GM23248 (cell line): ENCODE measurements around the gene ZNF646. TPM values are rescaled to one million over a fixed set of nuclear protein-coding genes. Genes with fewer than 3 reads are reported as not detected.

Experiments
- DNase-seq: peaks from one replicate; pipeline ENCODE4 v3.0.0-alpha.2; 2015
- H2AFZ ChIP-seq: fragments of 200-600 bp; sonication (generic); 2 replicates; pipeline ENCODE4 v1.6.1; 2016; ENCODE audit warnings: antibody characterized with exemption
- H3F3A ChIP-seq: fragments of 200-600 bp; sonication (generic); 2 replicates; pipeline ENCODE4 v1.6.1; 2016; ENCODE audit warnings: mild to moderate bottlenecking, antibody characterized with exemption, mixed run types; ENCODE audit not compliant: insufficient read depth
- H3K27ac ChIP-seq: fragments of 200-600 bp; sonication (generic); 2 replicates; pipeline ENCODE4 v1.5.1; 2016; ENCODE audit warnings: mild to moderate bottlenecking
- H3K27me3 ChIP-seq: fragments of 200-600 bp; sonication (generic); replicated peaks from 2 replicates; pipeline ENCODE4 v1.6.1; 2016; ENCODE audit warnings: mild to moderate bottlenecking; ENCODE audit not compliant: insufficient read depth
- H3K36me3 ChIP-seq: fragments of 200-600 bp; sonication (generic); 2 replicates; pipeline ENCODE4 v1.6.1; 2016; ENCODE audit warnings: low read depth, mild to moderate bottlenecking
- H3K4me1 ChIP-seq: fragments of 200-600 bp; sonication (generic); 2 replicates; pipeline ENCODE4 v1.6.1; 2016; ENCODE audit warnings: mild to moderate bottlenecking; ENCODE audit not compliant: insufficient read depth
- H3K4me2 ChIP-seq: fragments of 200-600 bp; sonication (generic); one replicate; pipeline ENCODE4 v1.6.1; 2016; ENCODE audit warnings: mild to moderate bottlenecking; ENCODE audit not compliant: unreplicated experiment
- H3K4me3 ChIP-seq: fragments of 200-600 bp; sonication (generic); 2 replicates; pipeline ENCODE4 v1.5.1; 2016; ENCODE audit warnings: mild to moderate bottlenecking
- H3K79me2 ChIP-seq: fragments of 200-600 bp; sonication (generic); 2 replicates; pipeline ENCODE4 v1.6.1; 2016; ENCODE audit warnings: mild to moderate bottlenecking; ENCODE audit not compliant: insufficient read depth
- H3K9ac ChIP-seq: fragments of 200-600 bp; sonication (generic); 2 replicates; pipeline ENCODE4 v1.6.1; 2016; ENCODE audit warnings: mild to moderate bottlenecking
- H3K9me2 ChIP-seq: fragments of 200-600 bp; sonication (generic); 2 replicates; pipeline ENCODE4 v1.6.1; 2016; ENCODE audit warnings: mixed run types, mild to moderate bottlenecking, moderate library complexity; ENCODE audit not compliant: insufficient read depth
- H3K9me3 ChIP-seq: fragments of 200-600 bp; sonication (generic); one replicate; pipeline ENCODE4 v1.6.1; 2017; ENCODE audit warnings: low read depth
- H4K20me1 ChIP-seq: fragments of 200-600 bp; sonication (generic); 2 replicates; pipeline ENCODE4 v1.6.0; 2016; ENCODE audit not compliant: insufficient read depth
- EZH2 ChIP-seq: fragments of 200-600 bp; sonication (generic); IDR thresholded peaks from 2 replicates; pipeline ENCODE4 v1.6.1; 2018; ENCODE audit warnings: antibody characterized with exemption, mild to moderate bottlenecking; ENCODE audit not compliant: insufficient read depth, poor library complexity, severe bottlenecking
- EZH2phosphoT487 ChIP-seq: fragments of 200-600 bp; sonication (generic); IDR thresholded peaks from 2 replicates; pipeline ENCODE4 v1.6.1; 2018; ENCODE audit warnings: antibody characterized with exemption, moderate library complexity, mild to moderate bottlenecking, low read depth; ENCODE audit not compliant: insufficient read depth
- WGBS, 2 experiments: methylation state at CpG; one replicate each; pipeline ENCODE4 v1.1.6; 2015 to 2017; ENCODE audit warnings: low lambda C conversion rate in 2 of 2, low coverage in 1 of 2; ENCODE audit errors: missing lambda C conversion rate in 2 of 2; 5-methylcytosine and 5-hydroxymethylcytosine counted together
- in situ Hi-C: fragments of 300-500 bp; cut with MboI; formaldehyde crosslinking; loops from 2 replicates; pipeline ENCODE4 v1.15.0; 2020
- polyA plus RNA-seq: library from polyadenylated mRNA; unstranded; fragments of >200 nt; fragmentation: Nextera tagmentation; extraction: Ambion mirVana; gene quantifications from 2 replicates; pipeline ENCODE4 v1.2.1, GENCODE V29; 2016
- total RNA-seq: library from RNA; depleted of rRNA; stranded (reverse); fragments of >200 nt; shearing (Covaris generic); gene quantifications from 2 replicates; pipeline ENCODE4 v1.2.3, GENCODE V29; 2014

The ZNF646 gene
- total and polyA plus RNA-seq, 2 experiments from 2014 or later, result 3.5 to 10.6 TPM

- WGBS, 2 experiments, result 83 to 88% methylated on average over 13 of the region's 13 CpGs
- H3K9ac ChIP-seq, result no peak overlapping the region
- H3K9me3 ChIP-seq, result no peaks in the 10 kb centered on the region
- H4K20me1 ChIP-seq, result no peaks in the 10 kb centered on the region
- DNase-seq, result no peak
- TF ChIP-seq EZH2phosphoT487 (no peak), EZH2 (no peak)
- H3K27me3 ChIP-seq, result no peaks in the 10 kb centered on the region
- no peak overlapping the region for H3K27ac ChIP-seq
- in situ Hi-C loops, result no loop called here
- no peaks in the 10 kb centered on the region for H3K9me2 ChIP-seq
- H2AFZ ChIP-seq, result no peak overlapping the region
- H3F3A ChIP-seq, result no peaks in the 10 kb centered on the region
- H3K79me2 ChIP-seq, result peaks cover 81% of the 10 kb centered on the region
- H3K4me1 ChIP-seq, result peaks cover 5% of the 10 kb centered on the region; the same call in 1 of the 2 replicates
- peaks cover 2% of the 10 kb centered on the region; the same call in 1 of the 2 replicates for H3K36me3 ChIP-seq
- no peak overlapping the region for H3K4me3 ChIP-seq
- H3K4me2 ChIP-seq, result no peak overlapping the region
Observed at GRCh38 chr16:31079342-31079944, 5.2 kb downstream of the ZNF646 start.

DNA sequence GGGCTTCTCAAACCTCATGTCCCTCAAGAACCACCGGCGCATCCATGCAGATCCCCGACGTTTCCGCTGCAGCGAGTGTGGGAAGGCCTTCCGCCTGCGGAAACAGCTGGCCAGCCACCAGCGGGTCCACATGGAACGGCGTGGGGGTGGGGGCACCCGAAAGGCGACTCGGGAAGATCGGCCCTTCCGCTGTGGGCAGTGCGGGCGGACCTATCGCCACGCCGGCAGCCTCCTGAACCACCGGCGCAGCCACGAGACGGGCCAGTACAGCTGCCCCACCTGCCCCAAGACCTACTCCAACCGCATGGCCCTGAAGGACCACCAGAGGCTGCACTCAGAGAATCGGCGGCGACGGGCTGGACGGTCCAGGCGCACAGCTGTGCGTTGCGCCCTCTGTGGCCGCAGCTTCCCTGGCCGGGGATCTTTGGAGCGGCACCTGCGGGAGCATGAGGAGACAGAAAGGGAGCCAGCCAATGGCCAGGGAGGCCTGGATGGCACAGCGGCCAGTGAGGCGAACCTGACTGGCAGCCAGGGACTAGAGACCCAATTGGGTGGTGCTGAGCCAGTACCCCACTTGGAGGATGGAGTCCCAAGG lies 5.9 kb downstream of the ZNF646 start:
- Histone ChIP-seq H2AFZ (no peak overlapping the region), H4K20me1 (no peaks in the 10 kb centered on the region), H3K27me3 (no peaks in the 10 kb centered on the region), H3K9ac (no peak overlapping the region), H3K9me2 (no peaks in the 10 kb centered on the region), H3K36me3 (peaks cover 2% of the 10 kb centered on the region; the same call in 1 of the 2 replicates), H3F3A (no peaks in the 10 kb centered on the region), H3K4me2 (no peak overlapping the region), H3K9me3 (no peaks in the 10 kb centered on the region), H3K4me3 (no peak overlapping the region), H3K79me2 (peaks cover 74% of the 10 kb centered on the region), H3K4me1 (peaks cover 2% of the 10 kb centered on the region; the same call in 1 of the 2 replicates), H3K27ac (no peak overlapping the region)
- WGBS, 2 experiments, result 93% methylated on average over 36 to 40 of the region's 40 CpGs
- TF ChIP-seq EZH2 (no peak), EZH2phosphoT487 (no peak)
- in situ Hi-C loops, result no loop called here
- no peak for DNase-seq

- H3K9me2 ChIP-seq, result no peaks in the 10 kb centered on the region
- in situ Hi-C loops, result no loop called here
- no peak overlapping the region for H3K9ac ChIP-seq
- DNase-seq, result no peak
- H3K4me1 ChIP-seq, result no peaks in the 10 kb centered on the region
- H3F3A ChIP-seq, result no peaks in the 10 kb centered on the region
- H3K36me3 ChIP-seq, result peaks cover 2% of the 10 kb centered on the region; the same call in 1 of the 2 replicates
- H3K27ac ChIP-seq, result no peak overlapping the region
- no peak overlapping the region for H3K4me3 ChIP-seq
- H2AFZ ChIP-seq, result no peak overlapping the region
- TF ChIP-seq EZH2phosphoT487 (no peak), EZH2 (no peak)
- H3K79me2 ChIP-seq, result peaks cover 66% of the 10 kb centered on the region
- no peaks in the 10 kb centered on the region for H4K20me1 ChIP-seq
- WGBS, 2 experiments, result 83 to 87% methylated on average over 12 to 13 of the region's 13 CpGs
- no peaks in the 10 kb centered on the region for H3K9me3 ChIP-seq
- no peaks in the 10 kb centered on the region for H3K27me3 ChIP-seq
- H3K4me2 ChIP-seq, result no peak overlapping the region
Observed at GRCh38 chr16:31080756-31081419, 6.7 kb downstream of the ZNF646 start.

DNA sequence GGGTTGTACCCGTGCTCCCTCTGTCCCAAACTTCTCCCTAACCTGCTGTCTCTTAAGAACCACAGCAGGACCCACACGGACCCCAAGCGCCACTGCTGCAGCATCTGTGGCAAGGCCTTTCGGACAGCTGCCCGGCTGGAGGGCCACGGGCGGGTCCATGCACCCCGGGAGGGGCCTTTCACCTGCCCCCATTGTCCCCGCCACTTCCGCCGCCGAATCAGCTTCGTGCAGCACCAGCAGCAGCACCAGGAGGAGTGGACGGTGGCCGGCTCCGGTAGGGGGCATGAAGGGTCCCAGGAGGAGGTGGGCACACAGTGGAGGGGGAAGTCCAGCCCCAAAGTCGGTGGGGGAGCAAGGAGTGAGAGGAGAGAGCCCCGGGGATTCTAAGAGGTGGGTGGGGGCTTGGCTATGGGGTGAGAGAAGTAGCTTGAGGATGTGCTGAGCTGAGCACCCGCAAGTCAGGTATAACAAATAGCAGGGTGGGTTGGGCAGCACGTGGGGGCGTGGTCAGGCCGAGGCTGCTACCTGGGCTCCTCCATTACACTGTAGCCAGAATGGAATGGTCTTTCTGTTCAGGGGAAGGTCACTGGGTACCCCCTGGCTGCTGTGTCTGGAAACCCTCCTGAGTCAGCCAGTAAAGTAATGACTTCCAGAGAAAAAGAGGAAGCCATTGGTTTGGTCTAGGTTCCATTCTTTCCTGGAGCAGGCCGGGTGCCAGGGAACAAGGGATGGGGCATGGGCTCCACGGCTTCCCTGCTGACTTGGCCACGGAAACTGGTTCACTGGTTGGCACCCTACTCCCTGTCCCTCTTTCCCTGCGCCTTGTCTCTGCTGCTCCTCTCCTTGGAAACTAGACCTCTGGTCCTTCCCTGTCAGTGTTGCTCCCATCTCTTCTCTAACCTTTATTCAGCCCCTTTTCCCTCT lies 7.5 kb downstream of the ZNF646 start:
- H2AFZ ChIP-seq, result no peak overlapping the region
- H3K9me2 ChIP-seq, result no peaks in the 10 kb centered on the region
- H3K36me3 ChIP-seq, result peaks cover 2% of the 10 kb centered on the region; the same call in 1 of the 2 replicates
- no peaks in the 10 kb centered on the region for H3K9me3 ChIP-seq
- no peaks in the 10 kb centered on the region for H3K27me3 ChIP-seq
- TF ChIP-seq EZH2 (no peak), EZH2phosphoT487 (no peak)
- H3K79me2 ChIP-seq, result peaks cover 58% of the 10 kb centered on the region
- no peak overlapping the region for H3K9ac ChIP-seq
- H3K4me3 ChIP-seq, result no peak overlapping the region
- H3K4me1 ChIP-seq, result no peaks in the 10 kb centered on the region
- DNase-seq, result no peak
- 76 to 77% methylated on average over 26 of the region's 26 CpGs for whole genome bisulfite sequencing, 2 experiments
- H3K4me2 ChIP-seq, result no peak overlapping the region
- in situ Hi-C loops, result no loop called here
- H4K20me1 ChIP-seq, result no peaks in the 10 kb centered on the region
- H3F3A ChIP-seq, result no peaks in the 10 kb centered on the region
- H3K27ac ChIP-seq, result no peak overlapping the region
